GM18499 (cell line): ENCODE results near the gene MS4A2.
"Not testable (repeated sequence)": the region's sequence is repeated elsewhere in the genome, so short reads cannot be mapped to it uniquely, and the experiment has no call there.

Experiments
- ATAC-seq: cut with Tn5 transposase; IDR thresholded peaks from one replicate; pipeline ENCODE4 v1.9.1; 2021; ENCODE audit warnings: moderate number of reproducible peaks; ENCODE audit not compliant: insufficient read depth, unreplicated experiment

Gene MS4A2

DNA sequence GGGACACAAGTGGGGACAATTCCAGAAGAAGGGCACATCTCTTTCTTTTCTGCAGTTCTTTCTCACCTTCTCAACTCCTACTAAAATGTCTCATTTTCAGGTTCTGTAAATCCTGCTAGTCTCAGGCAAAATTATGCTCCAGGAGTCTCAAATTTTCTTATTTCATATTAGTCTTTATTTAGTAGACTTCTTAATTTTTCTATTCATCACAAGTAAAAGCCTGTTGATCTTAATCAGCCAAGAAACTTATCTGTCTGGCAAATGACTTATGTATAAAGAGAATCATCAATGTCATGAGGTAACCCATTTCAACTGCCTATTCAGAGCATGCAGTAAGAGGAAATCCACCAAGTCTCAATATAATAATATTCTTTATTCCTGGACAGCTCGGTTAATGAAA is at the start of gene MS4A2:
MS4A2 (plus strand) TSS at position 301 of the 400 bp plus-strand sequence. CDS start 102 bp downstream, outside the sequence.
- ATAC-seq: no peak

DNA sequence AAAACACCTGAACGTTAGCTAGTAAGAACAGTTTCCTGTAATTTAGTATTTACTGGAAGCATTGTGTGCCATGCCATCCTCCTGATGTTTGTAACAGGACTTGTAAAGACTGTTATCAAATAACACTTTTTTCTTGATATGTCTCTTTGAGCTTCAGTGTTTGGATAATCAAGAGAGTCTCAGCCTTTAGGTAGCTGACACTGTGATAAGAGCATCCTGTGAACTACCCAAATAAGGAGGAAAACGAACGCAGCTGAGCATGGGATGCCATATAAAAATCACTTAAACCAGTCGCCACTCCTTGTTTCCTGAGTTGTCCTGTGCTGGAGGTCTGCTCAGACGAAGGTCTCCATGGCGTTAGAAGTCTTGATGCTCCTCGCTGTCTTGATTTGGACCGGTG is 48.4 kb upstream of the MS4A2 start, which contains the start of gene OOSP2:
OOSP2 (plus strand) TSS at position 301 of the 400 bp plus-strand sequence; CDS start at position 352, 51 bp downstream.
- no peak for ATAC-seq

DNA sequence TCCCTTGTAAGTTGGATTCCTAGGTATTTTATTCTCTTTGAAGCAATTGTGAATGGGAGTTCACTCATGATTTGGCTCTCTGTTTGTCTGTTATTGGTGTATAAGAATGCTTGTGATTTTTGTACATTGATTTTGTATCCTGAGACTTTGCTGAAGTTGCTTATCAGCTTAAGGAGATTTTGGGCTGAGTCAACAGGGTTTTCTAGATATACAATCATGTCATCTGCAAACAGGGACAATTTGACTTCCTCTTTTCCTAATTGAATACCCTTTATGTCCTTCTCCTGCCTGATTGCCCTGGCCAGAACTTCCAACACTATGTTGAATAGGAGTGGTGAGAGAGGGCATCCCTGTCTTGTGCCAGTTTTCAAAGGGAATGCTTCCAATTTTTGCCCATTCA is 38.0 kb upstream of the MS4A2 start:
- ATAC-seq: not testable (repeated sequence)

DNA sequence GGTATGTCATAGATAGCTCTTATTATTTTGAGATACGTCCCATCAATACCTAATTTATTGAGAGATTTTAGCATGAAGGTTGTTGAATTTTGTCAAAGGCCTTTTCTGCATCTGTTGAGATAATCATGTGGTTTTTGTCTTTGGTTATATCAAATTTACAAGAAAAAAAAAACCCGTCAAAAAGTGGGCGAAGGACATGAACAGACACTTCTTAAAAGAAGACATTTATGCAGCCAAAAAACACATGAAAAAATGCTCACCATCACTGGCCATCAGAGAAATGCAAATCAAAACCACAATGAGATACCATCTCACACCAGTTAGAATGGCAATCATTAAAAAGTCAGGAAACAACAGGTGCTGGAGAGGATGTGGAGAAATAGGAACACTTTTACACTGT is 37.6 kb upstream of the MS4A2 start:
- ATAC-seq: not testable (repeated sequence)

DNA sequence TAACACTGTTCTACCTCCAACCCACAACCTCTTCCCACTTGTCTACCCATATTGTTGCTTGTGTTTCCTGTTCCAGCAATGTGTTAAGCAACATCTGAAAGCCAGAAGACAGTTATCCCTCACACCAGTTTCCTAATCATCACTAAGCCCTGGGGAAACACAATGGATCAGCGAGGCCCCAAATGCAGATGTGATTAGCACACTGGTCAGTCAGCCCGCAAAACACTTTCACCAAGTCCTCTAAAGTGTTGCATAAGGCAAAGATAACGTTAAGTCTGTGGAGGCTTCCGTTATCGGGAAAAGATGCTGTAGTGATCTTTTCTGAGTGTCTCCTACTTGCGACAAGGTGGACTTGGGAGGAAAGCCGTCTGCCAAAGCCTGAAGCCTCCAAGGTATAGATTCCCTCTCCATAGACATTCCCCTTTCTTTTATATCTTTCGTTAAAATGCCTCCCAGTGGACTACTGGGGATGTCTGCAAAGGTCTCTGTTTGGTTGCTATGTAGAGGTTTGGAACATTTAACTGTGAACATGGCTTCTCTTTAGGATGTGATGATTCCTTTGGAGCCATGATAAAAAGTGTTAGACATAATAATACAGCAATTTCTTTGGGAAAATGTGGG is 32.0 kb upstream of the MS4A2 start, which contains the start of gene MS4A3:
MS4A3 (plus strand) TSS at position 317 of the 621 bp plus-strand sequence. CDS start 4,496 bp downstream, outside the sequence.
- ATAC-seq: no peak

DNA sequence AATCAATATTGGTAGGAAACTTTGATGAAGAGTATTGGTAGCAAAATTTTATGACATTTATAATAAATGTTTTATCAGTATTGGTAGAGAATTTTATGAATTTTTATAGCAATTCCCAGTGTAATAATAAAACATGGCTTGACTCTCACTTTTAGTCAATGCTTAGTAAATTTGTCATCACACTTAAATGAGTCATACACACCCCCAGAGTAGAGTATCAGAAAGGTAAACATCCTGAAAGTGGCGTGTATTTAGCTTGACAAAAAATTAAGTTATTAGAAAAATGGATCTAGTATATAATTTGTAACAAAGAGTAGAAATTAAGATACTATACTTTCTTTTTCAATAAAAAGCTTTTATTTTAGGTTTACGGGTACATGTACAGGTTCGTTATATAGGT is 29.4 kb upstream of the MS4A2 start:
- ATAC-seq: no peak

DNA sequence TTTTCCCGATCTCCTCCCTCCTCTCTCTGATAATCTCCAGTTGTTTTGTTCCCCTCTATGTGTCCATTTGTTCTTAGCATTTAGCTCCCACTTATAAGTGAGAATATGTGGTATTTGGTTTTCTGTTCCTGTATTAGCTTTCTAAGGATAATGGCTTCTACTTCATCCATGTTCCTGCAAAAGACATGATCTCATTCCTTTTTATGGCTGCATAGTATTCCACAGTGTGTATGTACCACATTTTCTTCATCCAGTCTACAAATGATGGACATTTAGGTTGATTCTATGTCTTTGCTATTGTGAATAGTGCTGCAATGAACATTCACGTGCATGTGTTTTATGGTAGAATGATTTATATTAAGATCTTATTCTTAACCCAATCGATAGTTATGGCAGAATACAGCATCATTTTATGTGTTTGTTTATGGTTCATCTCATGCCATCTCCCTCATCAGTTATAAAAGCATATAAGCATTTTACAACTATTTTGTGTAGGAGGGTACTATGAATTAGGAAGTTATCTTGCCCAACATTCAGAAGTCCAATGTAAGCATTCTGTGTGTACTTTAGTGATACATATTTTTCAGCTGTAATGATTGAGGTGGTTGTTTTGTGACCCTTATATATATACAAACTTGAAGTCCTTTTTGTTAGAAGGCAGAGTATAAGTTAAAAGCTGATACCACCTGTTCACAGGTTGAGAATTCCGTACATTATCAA is 28.8 kb upstream of the MS4A2 start:
- no peak for ATAC-seq

DNA sequence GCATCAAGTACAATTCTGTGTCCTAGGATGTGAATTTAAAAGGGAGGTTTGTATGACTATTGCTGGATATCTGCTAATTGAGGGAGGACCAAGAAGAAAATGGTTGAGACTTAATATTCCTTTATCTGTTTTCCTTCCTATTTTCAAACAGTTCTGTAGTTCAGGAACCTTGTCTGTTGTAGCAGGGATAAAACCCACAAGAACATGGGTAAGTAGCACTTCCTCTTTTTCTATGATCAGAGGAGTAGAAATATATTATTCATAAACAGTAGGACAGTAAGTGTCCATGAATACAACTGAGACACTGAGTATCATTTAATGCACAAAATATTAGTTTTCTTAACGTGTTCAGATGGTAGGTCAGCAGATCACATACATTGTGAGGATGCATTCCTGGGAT is 24.4 kb upstream of the MS4A2 start:
- ATAC-seq: no peak

DNA sequence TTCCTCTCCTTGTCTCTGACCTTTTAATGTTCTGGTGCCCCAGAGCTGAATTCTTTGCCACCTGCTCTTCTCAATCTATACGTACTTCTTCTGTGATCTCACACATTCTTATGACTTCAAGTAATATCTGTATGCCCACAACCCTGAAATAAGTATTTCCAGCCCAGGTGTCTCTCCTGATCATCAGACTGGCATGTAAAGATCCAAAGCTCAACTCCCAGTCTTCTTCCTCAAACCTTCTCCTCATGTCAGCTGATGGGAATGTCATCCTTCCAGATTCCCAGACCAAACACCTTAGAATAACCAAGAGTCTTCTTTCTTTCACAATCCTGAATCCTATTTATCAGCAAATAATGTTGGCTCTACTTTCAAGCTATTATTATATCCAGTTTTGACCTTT is 22.7 kb upstream of the MS4A2 start:
- no peak for ATAC-seq

DNA sequence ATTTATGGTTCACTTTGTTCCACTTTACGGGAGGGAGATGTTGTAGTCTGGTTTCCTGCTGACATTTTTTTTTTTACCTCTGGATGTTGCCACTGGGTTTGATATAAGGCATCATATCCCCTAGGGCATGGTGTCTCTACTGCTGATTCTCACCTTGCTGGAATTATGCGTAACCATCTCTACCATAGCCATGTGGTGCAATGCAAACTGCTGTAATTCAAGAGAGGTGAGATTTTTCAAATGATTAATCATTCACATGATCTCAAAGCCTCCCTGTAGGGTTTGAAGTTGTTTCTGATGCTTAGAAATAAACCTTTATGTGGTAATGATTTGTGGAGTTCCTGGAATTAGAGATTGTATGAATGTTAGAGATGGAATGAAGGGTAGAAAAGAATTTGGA is 19.0 kb upstream of the MS4A2 start:
- ATAC-seq: no peak

DNA sequence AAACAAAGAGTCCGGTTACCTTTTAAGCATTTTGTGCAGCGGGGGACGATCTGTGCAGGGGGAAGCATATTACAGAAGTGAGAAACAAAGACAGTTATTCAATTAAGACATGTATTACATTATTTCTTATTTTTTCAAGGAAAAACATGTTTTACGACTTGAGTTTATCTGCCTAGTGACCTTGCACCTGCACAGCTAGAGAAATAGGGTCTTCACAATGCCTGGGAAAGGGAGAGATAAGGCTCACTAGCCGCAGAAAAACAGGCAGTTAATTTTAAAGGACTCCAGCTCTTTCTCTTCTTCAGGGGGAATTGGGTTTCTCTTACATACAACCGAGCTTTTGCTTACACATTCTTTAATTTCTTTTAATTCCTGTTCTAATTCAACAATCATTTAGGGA is 16.8 kb upstream of the MS4A2 start:
- not testable (repeated sequence) for ATAC-seq

DNA sequence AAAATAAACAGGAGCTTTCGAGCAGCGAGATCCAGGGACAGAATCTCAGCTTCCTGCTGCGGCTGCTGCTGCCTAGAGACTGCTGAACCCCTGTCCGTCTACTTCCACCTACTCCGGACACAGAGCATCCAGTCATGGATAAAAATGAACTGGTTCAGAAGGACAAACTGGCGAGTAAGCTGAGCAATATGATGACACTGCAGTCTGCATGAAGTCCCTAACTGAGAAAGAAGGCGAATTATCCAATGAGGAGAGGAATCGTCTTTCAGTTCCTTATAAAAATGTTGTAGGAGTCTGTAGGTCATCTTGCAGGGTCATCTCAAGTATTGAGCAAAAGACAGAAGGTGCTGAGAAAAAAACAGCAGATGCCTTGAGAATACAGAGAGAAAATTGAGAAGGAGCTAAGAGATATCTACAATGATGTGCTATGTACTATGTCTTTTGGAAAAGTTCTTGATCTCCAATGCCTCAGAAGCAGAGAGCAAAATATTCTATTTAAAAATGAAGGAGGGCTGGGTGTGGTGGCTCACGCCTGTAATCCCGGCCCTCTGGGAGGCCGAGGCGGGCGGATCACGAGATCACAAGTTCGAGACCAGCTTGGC is 11.1 kb upstream of the MS4A2 start:
- no peak for ATAC-seq

DNA sequence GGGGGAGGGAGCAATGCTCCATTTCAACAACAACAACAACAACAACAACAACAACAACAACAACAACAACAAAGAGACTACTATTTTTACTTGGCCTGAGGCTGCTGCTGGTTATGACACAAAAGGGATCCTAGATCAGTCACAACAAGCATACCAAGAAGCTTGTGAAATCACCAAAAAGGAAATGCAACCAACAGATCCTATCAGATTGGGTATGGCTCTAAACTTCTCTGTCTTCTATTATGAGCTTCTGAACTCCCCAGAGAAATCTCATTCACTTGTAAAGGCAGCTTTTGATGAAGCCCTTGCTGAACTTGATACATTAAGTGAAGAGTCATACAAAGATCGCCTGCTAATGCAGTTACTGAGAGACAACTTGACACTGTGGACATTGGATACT is 10.5 kb upstream of the MS4A2 start:
- no peak for ATAC-seq

DNA sequence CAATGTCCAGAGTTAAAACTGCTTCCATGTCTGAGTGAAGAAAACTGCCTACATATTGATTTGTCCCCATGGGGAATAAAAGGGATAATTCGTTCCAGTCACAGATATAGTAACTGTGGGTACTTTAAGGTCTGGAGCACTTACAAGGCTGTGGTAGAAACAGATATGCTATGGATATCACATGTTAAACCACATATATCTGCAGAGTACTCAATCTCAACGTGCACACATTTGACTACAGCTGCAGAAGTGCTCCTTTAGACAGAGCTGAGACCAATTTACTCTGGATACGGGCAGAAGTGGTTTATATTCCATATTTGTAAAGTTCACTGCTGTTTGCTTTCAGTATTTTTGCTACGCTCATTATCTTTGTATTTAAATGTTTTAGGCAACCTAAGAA is 9.7 kb upstream of the MS4A2 start:
- ATAC-seq: no peak

DNA sequence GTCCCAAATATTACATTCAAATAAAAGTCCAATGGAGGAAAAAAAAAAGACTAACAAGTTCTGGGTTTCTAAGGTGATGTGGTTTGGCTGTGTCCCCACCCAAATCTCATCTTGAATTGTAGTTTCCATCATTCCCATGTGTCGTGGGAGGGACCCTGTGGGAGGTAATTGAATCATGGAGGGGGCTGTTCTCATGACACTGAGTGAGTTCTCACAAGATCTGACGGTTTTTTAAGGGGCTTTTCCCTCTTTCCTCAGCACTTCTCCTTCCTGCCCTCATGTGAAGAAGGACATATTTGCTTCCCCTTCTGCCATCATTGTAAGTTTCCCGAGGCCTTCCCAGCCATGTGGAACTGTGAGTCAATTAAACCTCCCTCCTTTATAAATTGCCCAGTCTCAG is 7.9 kb upstream of the MS4A2 start:
- no peak for ATAC-seq

DNA sequence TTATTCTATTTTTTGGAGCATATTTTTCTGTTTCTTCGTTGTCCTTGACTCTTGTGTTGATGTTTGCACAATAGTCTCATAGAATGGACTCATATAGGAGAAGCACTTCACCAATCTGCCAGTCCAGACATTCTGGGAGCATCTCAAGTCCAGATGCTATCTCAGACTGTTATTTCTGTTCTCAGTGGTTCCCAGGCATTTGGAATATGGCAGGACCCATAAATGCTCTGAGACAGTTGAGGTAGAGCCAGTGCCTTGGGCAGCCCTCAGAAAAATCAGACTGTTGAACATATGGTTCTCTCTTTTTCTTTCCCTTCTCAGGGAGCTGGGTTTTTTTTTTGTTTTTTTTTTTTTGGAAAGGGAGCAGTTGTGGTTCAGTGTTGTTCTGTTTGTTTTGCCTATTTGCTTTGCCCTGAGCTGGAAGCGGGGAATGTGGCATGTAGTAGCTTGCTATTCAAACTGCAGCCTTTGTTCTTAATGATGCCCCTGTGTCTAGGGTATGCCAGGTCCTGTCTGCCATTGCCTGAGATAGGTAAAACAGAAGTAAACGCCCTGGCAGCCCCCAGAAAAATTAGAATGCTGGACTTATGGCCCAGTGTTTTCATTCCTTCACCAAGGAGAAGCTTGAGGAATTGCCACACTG is 3.7 kb upstream of the MS4A2 start:
- ATAC-seq: no peak

DNA sequence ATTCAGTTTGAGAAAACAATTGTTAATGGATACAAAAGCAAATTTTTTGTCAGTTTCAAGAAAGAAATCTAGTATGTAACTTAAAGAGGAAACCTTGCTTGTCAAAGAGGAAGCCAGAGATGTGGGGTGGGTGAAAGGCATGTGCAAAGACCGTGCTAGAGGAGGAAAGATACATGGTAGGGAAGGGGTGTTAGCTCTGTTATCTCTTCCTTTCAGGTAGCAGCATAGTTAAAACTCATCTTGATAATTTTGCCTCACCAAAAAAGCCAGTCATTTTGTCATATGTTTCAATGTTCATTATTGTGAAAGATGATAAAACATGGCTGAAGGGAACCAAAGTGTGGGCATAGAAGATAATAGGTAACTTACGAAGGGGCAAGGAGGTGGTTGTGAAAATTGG is 2.6 kb upstream of the MS4A2 start:
- no peak for ATAC-seq

DNA sequence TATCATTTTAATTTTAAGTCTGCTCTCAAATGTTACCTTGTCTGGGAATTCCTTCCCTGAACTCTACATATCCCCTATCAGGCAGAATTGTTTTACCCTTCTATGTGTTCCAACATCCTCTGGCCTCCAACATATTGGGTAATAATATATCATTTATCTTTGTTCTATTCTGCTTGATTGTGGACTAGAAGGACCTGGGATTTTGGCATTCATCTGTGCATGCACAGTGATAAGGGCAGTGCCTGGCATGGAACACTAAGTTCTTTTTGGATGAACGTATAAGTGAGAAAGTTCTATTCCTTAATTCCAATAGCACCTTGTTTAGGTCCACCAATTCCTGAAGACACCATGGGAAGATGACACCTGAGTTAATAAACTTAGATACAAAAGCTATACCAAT is 1.2 kb upstream of the MS4A2 start:
- ATAC-seq: no peak

DNA sequence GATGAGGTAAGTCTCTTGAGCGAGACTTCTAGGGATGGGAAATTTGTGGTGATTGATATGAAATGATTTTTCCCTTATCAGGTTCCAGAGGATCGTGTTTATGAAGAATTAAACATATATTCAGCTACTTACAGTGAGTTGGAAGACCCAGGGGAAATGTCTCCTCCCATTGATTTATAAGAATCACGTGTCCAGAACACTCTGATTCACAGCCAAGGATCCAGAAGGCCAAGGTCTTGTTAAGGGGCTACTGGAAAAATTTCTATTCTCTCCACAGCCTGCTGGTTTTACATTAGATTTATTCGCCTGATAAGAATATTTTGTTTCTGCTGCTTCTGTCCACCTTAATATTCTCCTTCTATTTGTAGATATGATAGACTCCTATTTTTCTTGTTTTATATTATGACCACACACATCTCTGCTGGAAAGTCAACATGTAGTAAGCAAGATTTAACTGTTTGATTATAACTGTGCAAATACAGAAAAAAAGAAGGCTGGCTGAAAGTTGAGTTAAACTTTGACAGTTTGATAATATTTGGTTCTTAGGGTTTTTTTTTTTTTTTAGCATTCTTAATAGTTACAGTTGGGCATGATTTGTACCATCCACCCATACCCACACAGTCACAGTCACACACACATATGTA is 7.1 kb downstream of the MS4A2 start:
- no peak for ATAC-seq

DNA sequence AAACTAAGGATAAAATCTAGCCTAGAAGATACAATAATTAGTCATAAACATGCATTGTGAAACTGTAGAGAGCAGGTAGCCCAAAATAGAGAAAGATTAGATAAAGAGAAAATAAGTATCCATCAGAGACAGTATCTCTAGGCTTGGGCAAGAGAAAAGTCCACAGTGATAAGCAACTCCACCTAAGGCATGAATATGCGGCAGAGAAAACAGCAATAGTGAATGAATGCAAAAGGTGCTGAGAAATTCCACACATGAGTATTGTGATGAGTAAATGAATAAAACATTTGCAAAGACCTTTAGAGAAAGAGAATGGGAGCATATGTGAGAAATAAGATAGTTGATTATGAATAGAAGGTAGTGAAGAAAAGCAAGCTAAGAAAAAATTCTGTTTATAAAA is 8.7 kb downstream of the MS4A2 start:
- ATAC-seq: no peak

DNA sequence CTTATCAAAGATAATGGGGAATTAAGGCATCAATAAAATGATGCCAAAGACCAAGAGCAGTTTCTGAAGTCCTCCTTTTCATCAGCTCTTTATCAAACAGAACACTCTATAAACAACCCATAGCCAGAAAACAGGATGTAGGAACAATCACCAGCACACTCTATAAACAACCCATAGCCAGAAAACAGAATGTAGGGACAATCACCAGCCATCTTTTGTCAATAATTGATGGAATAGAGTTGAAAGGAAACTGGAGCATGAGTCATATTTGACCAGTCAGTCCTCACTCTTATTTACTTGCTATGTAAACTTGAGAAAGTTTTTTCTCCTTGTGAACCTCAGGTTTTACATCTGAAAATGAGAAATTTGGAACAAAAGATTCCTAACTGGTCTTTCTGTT is 10.0 kb downstream of the MS4A2 start:
- no peak for ATAC-seq
